H1 (cell line): ENCODE data around the gene PDZD8. TPM values are rescaled to one million over a fixed set of nuclear protein-coding genes. Genes with fewer than 3 reads are reported as not detected.

Source experiments
- BACH1 ChIP-seq: IDR thresholded peaks from 2 replicates; pipeline ENCODE4 v1.6.1; 2012; ENCODE audit warnings: low read length, improper control_type of control experiment
- BRCA1 ChIP-seq: IDR thresholded peaks from 2 replicates; pipeline ENCODE4 v1.6.1; 2012; ENCODE audit warnings: low read depth, low read length, improper control_type of control experiment
- CHD2 ChIP-seq: IDR thresholded peaks from 2 replicates; pipeline ENCODE4 v1.6.1; 2012; ENCODE audit warnings: low read length, improper control_type of control experiment
- CTBP2 ChIP-seq: IDR thresholded peaks from 2 replicates; pipeline ENCODE4 v1.7.0; 2011; ENCODE audit warnings: borderline replicate concordance, mild to moderate bottlenecking, moderate library complexity, mixed read lengths, low read length; ENCODE audit not compliant: insufficient read depth, insufficient read length
- FOSL1 ChIP-seq: IDR thresholded peaks from 2 replicates; pipeline ENCODE4 v1.6.1; 2011; ENCODE audit warnings: mild to moderate bottlenecking, low read depth, low read length, moderate library complexity; ENCODE audit not compliant: insufficient read depth
- GABPA ChIP-seq: IDR thresholded peaks from 2 replicates; pipeline ENCODE4 v1.6.1; 2011; ENCODE audit warnings: mild to moderate bottlenecking, low read length, moderate library complexity, borderline replicate concordance; ENCODE audit not compliant: insufficient read depth
- GTF2F1 ChIP-seq: IDR thresholded peaks from 2 replicates; pipeline ENCODE4 v1.6.1; 2012; ENCODE audit warnings: low read depth, low read length, improper control_type of control experiment, borderline replicate concordance
- HDAC6 ChIP-seq: IDR thresholded peaks from one replicate; pipeline ENCODE4 v1.7.1; 2012; ENCODE audit warnings: low read depth, mild to moderate bottlenecking, inconsistent platforms, low read length, moderate library complexity
- JUND ChIP-seq: IDR thresholded peaks from 2 replicates; pipeline ENCODE4 v1.6.1; 2011; ENCODE audit warnings: mild to moderate bottlenecking, improper control_type of control experiment, low read length
- KDM1A ChIP-seq: fragments of 200-600, 300-600 bp; sonication (generic); IDR thresholded peaks from 2 replicates; pipeline ENCODE4 v1.7.1; 2016; ENCODE audit warnings: mild to moderate bottlenecking, low read length, borderline replicate concordance
- KDM4A ChIP-seq: IDR thresholded peaks from one replicate; pipeline ENCODE4 v1.7.1; 2012; ENCODE audit warnings: low read depth, mild to moderate bottlenecking, moderate library complexity, low read length, inconsistent platforms; ENCODE audit not compliant: severe bottlenecking
- NRF1 ChIP-seq: IDR thresholded peaks from 2 replicates; pipeline ENCODE4 v1.6.1; 2011; ENCODE audit warnings: mild to moderate bottlenecking, low read depth, low read length, improper control_type of control experiment
- POLR2A ChIP-seq, 2 experiments: IDR thresholded peaks; 1 replicate in 1 of 2; 2 replicates in 1 of 2; pipeline ENCODE4 v1.6.1; 2011; ENCODE audit warnings: low read depth in 2 of 2, low read length in 2 of 2, mild to moderate bottlenecking in 2 of 2; ENCODE audit errors: control extremely low read depth in 1 of 2
- POU5F1 ChIP-seq: IDR thresholded peaks from 2 replicates; pipeline ENCODE4 v1.6.1; 2011; ENCODE audit warnings: low read depth, mild to moderate bottlenecking, low read length, moderate library complexity
- RAD21 ChIP-seq, 2 experiments: IDR thresholded peaks in 1 of 2; conservative IDR thresholded peaks in 1 of 2; 2 replicates each; pipeline ENCODE4 v1.6.1; 2011; ENCODE audit warnings: low read depth in 2 of 2, low read length in 2 of 2, improper control_type of control experiment in 1 of 2, inconsistent platforms in 1 of 2, mild to moderate bottlenecking in 1 of 2, moderate library complexity in 1 of 2
- RNF2 ChIP-seq: fragments of 200-900, 300-1000 bp; sonication (generic); IDR thresholded peaks from 2 replicates; pipeline ENCODE4 v1.7.1; 2016; ENCODE audit warnings: borderline replicate concordance, low read depth, mild to moderate bottlenecking, antibody characterized with exemption, low read length; ENCODE audit not compliant: poor library complexity, severe bottlenecking; ENCODE audit errors: missing control alignments
- RXRA ChIP-seq: IDR thresholded peaks from 2 replicates; pipeline ENCODE4 v1.6.1; 2011; ENCODE audit warnings: low read depth, mild to moderate bottlenecking, low read length, moderate library complexity; ENCODE audit not compliant: insufficient read depth
- SP4 ChIP-seq: IDR thresholded peaks from 2 replicates; pipeline ENCODE4 v1.6.1; 2012; ENCODE audit warnings: low read length, inconsistent platforms
- YY1 ChIP-seq: IDR thresholded peaks from 2 replicates; pipeline ENCODE4 v1.6.1; 2011; ENCODE audit warnings: low read depth, mild to moderate bottlenecking, low read length
- polyA plus RNA-seq, 7 experiments: library from polyadenylated mRNA; depleted of rRNA in 3 of 7; stranded (reverse) in 5 of 7; unstranded in 2 of 7; fragments of >200 nt in 5 of 7; fragments of 200-250 nt in 2 of 7; gene quantifications; 1 replicate in 5 of 7; 2 replicates in 1 of 7; 4 replicates in 1 of 7; pipeline versions ENCODE4 v1.2.1 to v1.2.3, GENCODE V29; 2011 to 2013; ENCODE audit warnings: missing spikeins in 2 of 7, mixed read lengths in 2 of 7
- total RNA-seq: library from RNA; stranded (reverse); fragmentation: NEBNext Ultra II Directional; extraction: Animal tissue kit (Norgen Biotek cat#: 25700); gene quantifications from 2 replicates; pipeline ENCODE4 v1.2.1, GENCODE V29; 2021
- TF ChIP-seq, protein P1 (sequence below): IDR thresholded peaks from 2 replicates; pipeline ENCODE4 v1.6.1; 2012; ENCODE audit warnings: low read length, inconsistent platforms
- TF ChIP-seq, protein P2 (sequence below): IDR thresholded peaks from 2 replicates; pipeline ENCODE4 v1.6.1; 2012; ENCODE audit warnings: inconsistent platforms

Gene PDZD8
- total and polyA plus RNA-seq, 2 of the 8 experiments (the other 6 are each of a cell fraction or from before 2014, with no cell fraction given): 10.9 to 50.1 TPM

DNA sequence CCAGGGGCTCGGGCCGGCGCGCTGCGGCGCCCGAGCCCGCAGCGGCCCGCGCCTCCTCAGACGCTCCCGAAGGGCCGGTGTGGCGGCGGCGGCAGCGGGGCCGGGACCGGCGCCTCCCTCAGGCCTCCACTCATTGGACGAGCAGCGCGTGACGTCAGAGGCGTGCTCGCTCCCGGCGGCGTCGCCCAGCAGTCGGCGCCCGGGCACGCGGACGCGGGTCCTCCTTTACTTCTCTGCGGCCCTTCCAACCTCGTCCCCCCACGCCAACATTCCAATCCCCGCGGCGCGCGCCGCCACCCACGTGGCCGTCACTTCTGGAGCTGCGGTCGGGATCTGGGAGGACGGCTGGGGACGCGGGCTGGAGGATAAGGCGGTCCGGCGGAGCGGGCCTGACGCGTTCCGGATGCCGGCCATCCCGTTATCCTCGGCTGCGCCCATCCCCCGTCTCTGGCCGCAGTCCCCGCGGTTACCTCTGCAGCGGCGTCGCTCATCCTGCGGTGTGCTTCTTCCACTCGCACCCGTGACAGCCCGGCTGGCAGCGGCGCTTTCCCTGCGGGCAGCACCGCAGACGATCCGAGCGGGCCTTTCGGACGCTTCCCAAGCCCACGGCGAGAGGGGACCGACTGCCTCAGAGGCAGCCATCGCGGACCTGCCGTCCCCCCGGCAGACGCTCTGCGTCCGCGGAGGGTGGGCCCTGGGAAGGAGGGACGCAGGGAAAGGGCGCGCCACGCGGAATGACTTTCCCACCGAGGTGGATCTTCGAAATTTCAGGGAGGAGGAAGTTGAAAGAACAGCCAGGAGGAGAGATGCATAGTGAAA is at the start of gene PDZD8 (continued):
- TF ChIP-seq RAD21 (IDR thresholded peaks at IDR 0.05 in 1 of 2, conservative IDR thresholded peaks at IDR 0.05 in 1 of 2; ENCODE audit: low read depth in 2 of 2, low read length in 2 of 2) (no peak), POLR2A (IDR thresholded peaks at IDR 0.05; ENCODE audit: control extremely low read depth in 1 of 2, low read depth in 2 of 2, low read length in 2 of 2) (peak; percentile 55 to 83), YY1 (no peak; the same call in 1 of the 2 replicates), KDM4A (peak; percentile 99), RXRA (no peak), GABPA (no peak), HDAC6 (no peak), POU5F1 (no peak), BACH1 (peak; percentile 16; the same call in 1 of the 2 replicates), RNF2 (no peak), GTF2F1 (no peak), BRCA1 (no peak), KDM1A (peak; percentile 86; the same call in 1 of the 2 replicates), FOSL1 (no peak), SP4 (no peak), JUND (no peak), CHD2 (no peak), CTBP2 (peak; percentile 29), NRF1 (no peak)
- TF ChIP-seq, protein P1, sequence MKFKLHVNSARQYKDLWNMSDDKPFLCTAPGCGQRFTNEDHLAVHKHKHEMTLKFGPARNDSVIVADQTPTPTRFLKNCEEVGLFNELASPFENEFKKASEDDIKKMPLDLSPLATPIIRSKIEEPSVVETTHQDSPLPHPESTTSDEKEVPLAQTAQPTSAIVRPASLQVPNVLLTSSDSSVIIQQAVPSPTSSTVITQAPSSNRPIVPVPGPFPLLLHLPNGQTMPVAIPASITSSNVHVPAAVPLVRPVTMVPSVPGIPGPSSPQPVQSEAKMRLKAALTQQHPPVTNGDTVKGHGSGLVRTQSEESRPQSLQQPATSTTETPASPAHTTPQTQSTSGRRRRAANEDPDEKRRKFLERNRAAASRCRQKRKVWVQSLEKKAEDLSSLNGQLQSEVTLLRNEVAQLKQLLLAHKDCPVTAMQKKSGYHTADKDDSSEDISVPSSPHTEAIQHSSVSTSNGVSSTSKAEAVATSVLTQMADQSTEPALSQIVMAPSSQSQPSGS: no peak
- TF ChIP-seq, protein P2, sequence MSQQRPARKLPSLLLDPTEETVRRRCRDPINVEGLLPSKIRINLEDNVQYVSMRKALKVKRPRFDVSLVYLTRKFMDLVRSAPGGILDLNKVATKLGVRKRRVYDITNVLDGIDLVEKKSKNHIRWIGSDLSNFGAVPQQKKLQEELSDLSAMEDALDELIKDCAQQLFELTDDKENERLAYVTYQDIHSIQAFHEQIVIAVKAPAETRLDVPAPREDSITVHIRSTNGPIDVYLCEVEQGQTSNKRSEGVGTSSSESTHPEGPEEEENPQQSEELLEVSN: 0 out of 2 replicates have a peak, but pooled peaks have one; percentile 37
